Hepatocyte (in vitro differentiated cells): ENCODE data around the gene DDR1. TPM values are rescaled to one million over a fixed set of nuclear protein-coding genes. Genes with fewer than 3 reads are reported as not detected.

ENCODE experiments used
- DNase-seq: peaks from one replicate; pipeline ENCODE4 v3.0.0-alpha.2; 2016; ENCODE audit warnings: low spot score
- H2AFZ ChIP-seq: fragments of 200-600 bp; sonication (generic); 2 replicates; pipeline ENCODE4 v1.6.0; 2016; ENCODE audit warnings: antibody characterized with exemption, mild to moderate bottlenecking
- H3K27ac ChIP-seq: fragments of 200-600 bp; sonication (generic); 2 replicates; pipeline ENCODE4 v1.5.1; 2016; ENCODE audit warnings: mild to moderate bottlenecking
- H3K27me3 ChIP-seq: fragments of 200-600 bp; sonication (generic); 2 replicates; pipeline ENCODE4 v1.6.1; 2016
- H3K36me3 ChIP-seq: fragments of 200-600 bp; sonication (generic); replicated peaks from 2 replicates; pipeline ENCODE4 v1.5.1; 2016; ENCODE audit warnings: low read depth; ENCODE audit not compliant: insufficient read depth
- H3K4me1 ChIP-seq: fragments of 200-600 bp; sonication (generic); 2 replicates; pipeline ENCODE4 v1.5.1; 2016; ENCODE audit warnings: mild to moderate bottlenecking, moderate library complexity; ENCODE audit not compliant: insufficient read depth
- H3K4me2 ChIP-seq: fragments of 200-600 bp; sonication (generic); 2 replicates; pipeline ENCODE4 v1.6.0; 2016
- H3K4me3 ChIP-seq: fragments of 200-600 bp; sonication (generic); 2 replicates; pipeline ENCODE4 v1.5.1; 2016; ENCODE audit warnings: mild to moderate bottlenecking
- H3K79me2 ChIP-seq: fragments of 200-600 bp; sonication (generic); 2 replicates; pipeline ENCODE4 v1.6.0; 2017; ENCODE audit warnings: mild to moderate bottlenecking
- H3K9me2 ChIP-seq: fragments of 200-600 bp; sonication (generic); replicated peaks from 2 replicates; pipeline ENCODE4 v1.6.0; 2017; ENCODE audit warnings: mild to moderate bottlenecking; ENCODE audit not compliant: insufficient read depth
- H3K9me3 ChIP-seq: fragments of 200-600 bp; sonication (generic); 2 replicates; pipeline ENCODE4 v1.5.1; 2016; ENCODE audit warnings: low read depth, mild to moderate bottlenecking
- H4K20me1 ChIP-seq: fragments of 200-600 bp; sonication (generic); 2 replicates; pipeline ENCODE4 v1.6.0; 2016; ENCODE audit warnings: mild to moderate bottlenecking; ENCODE audit not compliant: insufficient read depth, poor library complexity, severe bottlenecking
- CTCF ChIP-seq: fragments of 200-600 bp; sonication (generic); IDR thresholded peaks from 2 replicates; pipeline ENCODE4 v1.5.1; 2016; ENCODE audit warnings: antibody characterized with exemption, mild to moderate bottlenecking; ENCODE audit not compliant: poor library complexity
- EZH2 ChIP-seq: fragments of 200-600 bp; sonication (generic); IDR thresholded peaks from 2 replicates; pipeline ENCODE4 v1.6.1; 2016; ENCODE audit warnings: antibody characterized with exemption, mild to moderate bottlenecking, borderline replicate concordance
- EZH2phosphoT487 ChIP-seq: fragments of 200-600 bp; sonication (generic); IDR thresholded peaks from one replicate; pipeline ENCODE4 v1.6.1; 2018; ENCODE audit warnings: antibody characterized with exemption, mild to moderate bottlenecking, low read depth, moderate library complexity; ENCODE audit not compliant: unreplicated experiment, severe bottlenecking
- WGBS: methylation state at CpG from one replicate; pipeline ENCODE4 v1.1.6; 2016; ENCODE audit warnings: low lambda C conversion rate; ENCODE audit errors: missing lambda C conversion rate; 5-methylcytosine and 5-hydroxymethylcytosine counted together
- polyA plus RNA-seq: library from polyadenylated mRNA; unstranded; fragments of >200 nt; fragmentation: Nextera tagmentation; extraction: Ambion mirVana; gene quantifications from 2 replicates; pipeline ENCODE4 v1.2.1, GENCODE V29; 2016
- total RNA-seq: library from RNA; depleted of rRNA; stranded (reverse); fragments of >200 nt; gene quantifications from 2 replicates; pipeline ENCODE4 v1.2.3, GENCODE V29; 2014

Gene DDR1
- total and polyA plus RNA-seq, 2 experiments from 2014 or later: 94.4 TPM

- Histone ChIP-seq H3K79me2 (peaks cover 14% of the 10 kb centered on the region), H2AFZ (no peak overlapping the region), H4K20me1 (no peaks in the 10 kb centered on the region), H3K36me3 (no peaks in the 10 kb centered on the region), H3K9me2 (no peaks in the 10 kb centered on the region), H3K27me3 (no peaks in the 10 kb centered on the region), H3K9me3 (no peaks in the 10 kb centered on the region), H3K4me1 (peaks cover 51% of the 10 kb centered on the region), H3K4me3 (no peak overlapping the region), H3K27ac (peak overlapping the region; percentile 100), H3K4me2 (peak overlapping the region; percentile 95)
- DNase-seq: no peak
- WGBS: 45% methylated on average over 16 of the region's 16 CpGs
- TF ChIP-seq CTCF (no peak), EZH2 (no peak), EZH2phosphoT487 (no peak)
Observed at GRCh38 chr6:30880698-30881252, 3.5 kb upstream of the DDR1 start.

GRCh38 chr6:30881392-30882203 is 2.7 kb upstream of the DDR1 start:
- H3K9me3 ChIP-seq: no peaks in the 10 kb centered on the region
- WGBS: 62% methylated on average over 14 of the region's 14 CpGs
- no peak overlapping the region for H3K4me3 ChIP-seq
- DNase-seq: peak; percentile 46
- no peaks in the 10 kb centered on the region for H3K36me3 ChIP-seq
- peak overlapping the region; percentile 100 for H3K27ac ChIP-seq
- H3K9me2 ChIP-seq: no peaks in the 10 kb centered on the region
- H3K4me2 ChIP-seq: peak overlapping the region; percentile 95
- H3K27me3 ChIP-seq: no peaks in the 10 kb centered on the region
- no peaks in the 10 kb centered on the region for H4K20me1 ChIP-seq
- no peak overlapping the region for H2AFZ ChIP-seq
- peaks cover 56% of the 10 kb centered on the region for H3K4me1 ChIP-seq
- TF ChIP-seq CTCF: no peak
- no peak for TF ChIP-seq EZH2phosphoT487
- no peak for TF ChIP-seq EZH2
- H3K79me2 ChIP-seq: peaks cover 19% of the 10 kb centered on the region

DNA sequence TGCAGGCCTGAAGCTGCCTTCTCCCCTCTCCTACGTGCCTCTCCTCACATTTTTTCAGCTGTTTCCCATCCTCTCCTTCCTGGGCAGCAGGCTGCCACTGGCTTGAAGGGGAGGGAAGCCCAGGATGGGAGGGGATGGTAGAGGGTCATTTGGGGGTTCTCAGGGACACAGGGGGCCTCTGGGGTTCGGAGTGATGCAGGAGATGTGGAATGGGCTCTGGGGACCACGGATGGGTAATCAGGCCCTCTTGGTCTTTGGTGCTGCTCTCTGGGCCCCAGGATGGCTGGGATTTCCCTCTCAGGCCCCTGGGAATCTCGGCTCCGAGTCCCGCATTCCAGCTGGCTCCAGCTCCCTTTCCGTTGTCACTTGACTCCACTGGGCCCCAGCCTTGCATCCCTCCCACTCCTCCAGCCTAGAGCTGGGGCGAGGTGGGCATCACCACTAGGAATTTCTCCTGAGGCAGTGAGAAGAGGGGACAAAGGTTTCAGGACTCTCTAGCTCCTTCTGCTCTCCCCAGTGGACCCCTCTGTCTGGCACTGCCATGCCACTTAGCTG is 2.0 kb upstream of the DDR1 start:
- H3K9me3 ChIP-seq: no peaks in the 10 kb centered on the region
- H3K27me3 ChIP-seq: no peaks in the 10 kb centered on the region
- no peak overlapping the region for H2AFZ ChIP-seq
- H3K27ac ChIP-seq: peak overlapping the region; percentile 100
- TF ChIP-seq CTCF (no peak), EZH2phosphoT487 (no peak), EZH2 (no peak)
- H3K4me1 ChIP-seq: peaks cover 58% of the 10 kb centered on the region
- no peaks in the 10 kb centered on the region for H3K36me3 ChIP-seq
- H3K4me3 ChIP-seq: no peak overlapping the region
- H3K79me2 ChIP-seq: peaks cover 26% of the 10 kb centered on the region
- peak overlapping the region; percentile 95 for H3K4me2 ChIP-seq
- H4K20me1 ChIP-seq: peaks cover 5% of the 10 kb centered on the region
- H3K9me2 ChIP-seq: no peaks in the 10 kb centered on the region
- peak; percentile 56 for DNase-seq
- 27% methylated on average over 8 of the region's 8 CpGs for WGBS
